G401 (cell line): ENCODE results near the gene FUT8. TPM values are rescaled to one million over a fixed set of nuclear protein-coding genes. Genes with fewer than 3 reads are reported as not detected.

Experiments used
- DNase-seq: peaks from one replicate; pipeline ENCODE4 v3.0.0-alpha.2; 2015; ENCODE audit warnings: low spot score
- in situ Hi-C: cut with HindIII; loops from 2 replicates; pipeline ENCODE4 v1.10.0; 2016; ENCODE audit warnings: low sequenced_read_pairs, mixed read lengths
- total RNA-seq: library from RNA; depleted of rRNA; stranded (reverse); fragments of >200 nt; shearing (Covaris generic); gene quantifications from 2 replicates; pipeline ENCODE4 v1.2.3, GENCODE V29; 2014

The FUT8 gene
- total RNA-seq, 1 experiment from 2014 or later: 43.1 TPM

DNA sequence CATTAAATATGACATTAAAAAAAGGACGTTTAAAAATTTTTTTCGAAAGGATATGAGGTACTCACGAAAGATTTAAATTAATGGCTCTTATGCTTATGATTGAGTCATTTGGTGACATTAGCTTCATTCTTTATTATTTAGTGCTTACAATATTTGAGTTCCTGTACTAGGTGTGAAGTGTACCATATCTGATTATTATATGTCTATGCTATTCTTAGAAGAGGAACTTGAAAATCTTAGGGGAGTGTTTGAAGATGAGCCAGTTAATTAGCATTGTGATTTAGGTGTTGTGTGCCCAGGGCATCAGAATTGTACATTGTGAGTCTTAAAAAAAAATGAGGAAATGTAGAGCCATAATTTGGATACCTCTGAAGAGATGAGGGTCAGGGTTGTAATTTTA, 118.6 kb downstream of the FUT8 start:
- no peak for DNase-seq
- in situ Hi-C loops: no loop called here

GRCh38 chr14:65533736-65534404, 121.3 kb downstream of the FUT8 start:
- in situ Hi-C loops: no loop called here
- DNase-seq: no peak

GRCh38 chr14:65536781-65537423, 124.4 kb downstream of the FUT8 start:
- in situ Hi-C loops: no loop called here
- no peak for DNase-seq

DNA sequence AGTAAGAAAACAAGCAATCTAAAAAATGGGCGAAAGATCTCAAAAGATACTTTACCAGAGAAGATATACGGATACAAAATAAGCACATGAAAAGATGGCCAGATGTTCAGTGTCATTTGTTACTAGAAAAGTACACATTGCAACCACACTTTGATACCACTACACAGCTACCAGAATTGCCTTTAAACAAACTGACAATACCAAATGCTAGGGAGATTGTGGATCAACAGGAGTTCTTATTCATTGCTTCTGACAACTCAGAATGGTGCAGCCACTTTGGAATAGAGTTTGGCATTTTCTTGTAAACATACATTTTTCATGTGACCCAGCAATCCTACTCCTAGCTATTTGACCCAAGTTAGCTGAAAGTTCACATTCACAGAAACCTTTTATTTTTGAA, 136.3 kb downstream of the FUT8 start:
- in situ Hi-C loops: no loop called here
- DNase-seq: no peak

DNA sequence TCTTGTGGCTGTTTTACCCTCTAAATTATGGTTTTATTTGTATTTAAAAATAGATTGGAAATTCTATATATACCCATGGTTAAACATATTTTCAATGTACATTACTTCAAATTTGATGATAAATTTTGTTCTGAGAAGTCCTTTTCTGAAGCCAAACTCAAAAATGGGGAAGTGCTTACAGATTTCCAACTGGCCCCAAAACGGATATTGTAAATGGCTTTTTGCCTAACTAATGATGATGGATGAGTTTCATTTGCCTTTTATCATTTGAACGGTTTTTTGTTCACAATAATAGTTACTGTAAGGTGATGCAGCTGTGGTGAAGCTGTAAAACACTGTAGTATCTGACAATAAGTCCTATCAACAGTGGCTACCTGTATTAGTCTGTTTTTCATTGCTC, 136.9 kb downstream of the FUT8 start:
- DNase-seq: no peak
- in situ Hi-C loops: no loop called here

DNA sequence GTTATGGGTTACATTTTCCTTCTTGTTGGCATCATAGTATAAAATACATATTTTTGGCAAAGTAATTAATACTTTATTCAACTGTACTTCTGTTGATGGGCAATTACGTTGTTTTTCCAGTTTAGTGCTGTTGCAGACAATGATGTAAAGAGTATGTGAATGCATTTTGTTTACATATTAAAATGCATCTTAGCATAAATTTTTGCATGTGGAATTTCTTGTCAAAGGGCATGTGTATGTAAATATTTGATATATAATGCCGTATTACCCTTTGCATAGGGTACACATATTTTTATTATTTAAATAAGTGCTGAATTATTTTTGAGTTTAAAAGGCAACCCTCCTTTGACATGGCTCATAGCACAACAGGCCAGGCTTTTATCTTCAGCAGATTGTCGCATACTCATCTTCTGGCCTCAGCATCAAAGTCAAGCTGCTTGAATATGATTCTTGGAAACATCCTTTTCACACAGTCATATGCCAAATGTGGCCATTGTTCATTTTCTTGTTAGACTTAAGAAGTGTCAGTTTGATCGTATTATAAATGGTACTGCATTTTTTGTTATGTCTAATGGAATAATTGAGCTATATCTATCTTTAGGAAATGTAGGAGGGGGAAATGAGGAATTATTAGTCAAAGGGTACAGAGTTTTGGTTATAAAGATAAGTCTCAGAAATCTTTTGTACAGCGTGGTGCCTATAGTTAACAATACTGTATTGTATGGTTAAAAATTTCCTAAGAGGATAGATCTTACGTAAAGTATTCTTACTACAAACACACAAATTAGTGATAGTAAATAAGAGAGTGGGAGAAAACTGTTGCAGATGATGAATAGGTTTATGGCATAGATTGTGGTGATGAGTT, 138.5 kb downstream of the FUT8 start:
- DNase-seq: peak; percentile 69
- in situ Hi-C loops: no loop called here

DNA sequence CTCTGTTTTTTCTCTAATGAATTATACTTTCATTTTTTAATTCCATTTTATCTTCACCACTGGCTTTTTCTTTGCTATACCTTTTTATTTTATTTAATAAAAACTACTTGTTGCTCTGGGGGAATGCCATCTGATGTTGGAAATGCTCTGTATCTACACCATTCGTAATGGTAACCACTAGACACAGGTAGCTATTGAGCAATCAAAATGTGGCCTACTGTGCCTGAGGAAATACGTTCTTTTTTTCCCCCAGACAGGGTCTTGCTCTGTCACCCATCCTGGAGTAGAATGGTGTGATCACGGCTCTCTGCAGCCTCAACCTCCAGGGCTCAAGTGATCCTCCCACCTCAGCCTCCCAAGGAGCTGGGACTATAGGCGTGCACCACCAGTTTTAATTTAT, 140.2 kb downstream of the FUT8 start:
- in situ Hi-C loops: no loop called here
- no peak for DNase-seq

DNA sequence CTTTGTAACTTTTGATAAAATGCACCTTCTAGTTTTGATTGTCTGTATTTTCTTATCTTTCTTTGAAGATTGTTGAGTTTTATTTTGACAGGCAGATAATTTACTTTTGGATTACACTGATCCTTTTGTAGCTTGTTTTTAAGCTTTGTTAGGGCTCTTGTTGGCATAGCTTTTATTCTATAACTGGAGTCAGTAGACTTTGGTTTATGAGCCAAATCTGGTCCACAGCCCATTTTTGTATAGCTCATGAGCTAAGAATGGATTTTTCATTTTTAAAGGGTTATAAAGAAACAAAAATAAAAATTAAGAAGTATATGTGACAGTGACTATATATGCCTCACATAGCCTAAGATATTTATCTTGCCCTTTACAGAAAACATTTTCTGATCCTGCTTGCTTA, 142.3 kb downstream of the FUT8 start:
- in situ Hi-C loops: no loop called here
- no peak for DNase-seq

DNA sequence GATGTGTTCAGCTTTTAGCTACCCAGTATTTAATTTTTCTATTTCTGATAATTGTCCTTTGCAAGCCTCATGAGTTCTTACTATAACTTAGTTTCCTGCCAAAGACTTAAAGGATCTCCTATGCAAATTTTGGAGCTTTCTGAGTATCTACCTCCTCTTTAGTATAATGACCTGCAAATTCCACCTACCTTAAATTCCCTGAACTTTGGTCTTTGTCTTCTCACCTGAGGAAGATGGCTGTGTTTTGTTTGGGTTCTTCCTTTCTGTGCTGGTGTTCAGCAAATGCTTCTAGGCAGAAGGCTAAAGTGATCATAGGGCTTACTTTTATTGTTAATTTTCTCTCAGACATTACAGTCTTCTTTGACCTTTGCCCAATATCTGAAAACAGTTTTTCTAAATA, 142.8 kb downstream of the FUT8 start:
- no peak for DNase-seq
- in situ Hi-C loops: no loop called here

- DNase-seq: no peak
- in situ Hi-C loops: no loop called here
These were observed 145.8 kb downstream of the FUT8 start for GRCh38 chr14:65558363-65558762.

GRCh38 chr14:65560340-65561027, 148.0 kb downstream of the FUT8 start:
- no peak for DNase-seq
- in situ Hi-C loops: no loop called here

- in situ Hi-C loops: no loop called here
These were observed 151.8 kb downstream of the FUT8 start for GRCh38 chr14:65564370-65564769.

DNA sequence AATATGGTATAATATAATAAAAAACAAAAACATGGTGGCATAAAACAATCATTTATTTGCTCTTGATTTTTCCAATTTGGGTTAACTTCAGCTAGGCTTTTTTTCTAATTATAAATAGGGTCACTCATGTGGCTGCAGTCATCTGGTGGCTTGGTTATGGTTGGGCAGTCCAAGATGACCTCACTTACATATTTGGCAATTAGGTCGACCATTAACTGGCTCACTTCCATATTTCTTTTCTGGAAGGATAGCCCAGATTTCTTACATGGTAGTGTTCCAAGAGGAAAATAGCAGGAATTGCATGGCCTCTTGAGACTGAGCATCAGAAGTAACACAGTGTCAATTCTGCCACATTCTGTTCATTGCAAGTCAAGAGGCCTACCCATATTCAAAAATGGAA, 153.4 kb downstream of the FUT8 start:
- DNase-seq: peak; percentile 61
- in situ Hi-C loops: no loop called here

More at GRCh38 chr14:65564370-65564769, 151.8 kb downstream of the FUT8 start:
- DNase-seq: no peak

- DNase-seq: no peak
- in situ Hi-C loops: no loop called here
These were observed 154.4 kb downstream of the FUT8 start for GRCh38 chr14:65566820-65567522.

GRCh38 chr14:65574611-65575010, 162.1 kb downstream of the FUT8 start:
- no peak for DNase-seq
- in situ Hi-C loops: no loop called here

GRCh38 chr14:65575389-65575788, 162.9 kb downstream of the FUT8 start:
- in situ Hi-C loops: no loop called here
- no peak for DNase-seq

- in situ Hi-C loops: no loop called here
- no peak for DNase-seq
These were observed 168.4 kb downstream of the FUT8 start for GRCh38 chr14:65580973-65581372.

GRCh38 chr14:65581378-65581777, 168.8 kb downstream of the FUT8 start:
- DNase-seq: no peak
- in situ Hi-C loops: no loop called here

DNA sequence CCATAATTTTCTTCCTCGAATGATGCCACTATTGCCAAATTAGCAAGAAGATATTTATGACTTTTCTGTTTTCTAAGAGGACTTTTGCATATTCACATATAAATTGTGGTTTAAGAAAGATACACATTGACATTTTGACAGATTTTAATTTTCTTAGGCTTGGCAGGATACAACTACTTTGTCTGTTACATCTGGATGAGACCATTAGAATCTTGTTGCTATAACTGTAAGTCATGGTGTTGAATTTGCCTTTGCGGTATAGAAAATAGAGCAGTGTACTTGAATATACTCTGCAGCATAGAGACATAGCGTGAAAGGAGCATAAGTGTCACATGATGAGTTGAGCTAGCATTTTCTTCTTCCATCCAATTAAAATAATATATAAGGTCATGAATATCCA, 169.3 kb downstream of the FUT8 start:
- in situ Hi-C loops: no loop called here

More for the DNA sequence above, 169.3 kb downstream of the FUT8 start:
- no peak for DNase-seq
